NCI-H748 treated with DMSO at 0.1 percent for 48 hours (cell line): ENCODE data around the gene SUCO.
"Not testable (repeated sequence)": the region's sequence is repeated elsewhere in the genome, so short reads cannot be mapped to it uniquely, and the experiment has no call there.

Experiments
- DNase-seq: peaks from one replicate; lab custom pipeline; 2025; lab: John Stamatoyannopoulos, UW

Gene SUCO

GRCh38 chr1:172609528-172609927 is 76.6 kb downstream of the SUCO start:
- DNase-seq = no peak

- no peak for DNase-seq
These were observed 79.5 kb downstream of the SUCO start for GRCh38 chr1:172612478-172612877.

- no peak for DNase-seq
These were observed 80.3 kb downstream of the SUCO start for GRCh38 chr1:172613294-172613693.

GRCh38 chr1:172616195-172616594 is 83.2 kb downstream of the SUCO start:
- DNase-seq = no peak

GRCh38 chr1:172616636-172617035 is 83.7 kb downstream of the SUCO start:
- DNase-seq = no peak

GRCh38 chr1:172620603-172621002 is 87.7 kb downstream of the SUCO start:
- not testable (repeated sequence) for DNase-seq

GRCh38 chr1:172622541-172622940 is 89.6 kb downstream of the SUCO start:
- DNase-seq = no peak

- no peak for DNase-seq
These were observed 90.8 kb downstream of the SUCO start for GRCh38 chr1:172623748-172624147.

- no peak for DNase-seq
These were observed 93.9 kb downstream of the SUCO start for GRCh38 chr1:172626845-172627244.

GRCh38 chr1:172627702-172628101 is 94.8 kb downstream of the SUCO start:
- no peak for DNase-seq

- no peak for DNase-seq
These were observed 95.5 kb downstream of the SUCO start for GRCh38 chr1:172628401-172628800.

- no peak for DNase-seq
These were observed 96.2 kb downstream of the SUCO start for GRCh38 chr1:172629170-172629569.

GRCh38 chr1:172629638-172630037 is 96.7 kb downstream of the SUCO start:
- DNase-seq = no peak

- no peak for DNase-seq
These were observed 97.3 kb downstream of the SUCO start for GRCh38 chr1:172630056-172630818.

- DNase-seq = no peak
These were observed 97.9 kb downstream of the SUCO start for GRCh38 chr1:172630868-172631267.

- no peak for DNase-seq
These were observed 104.6 kb downstream of the SUCO start for GRCh38 chr1:172637522-172637921.

- no peak for DNase-seq
These were observed 105.3 kb downstream of the SUCO start for GRCh38 chr1:172638249-172638648.

- DNase-seq = no peak
These were observed 106.2 kb downstream of the SUCO start for GRCh38 chr1:172638885-172639831.

- no peak for DNase-seq
These were observed 107.2 kb downstream of the SUCO start for GRCh38 chr1:172640111-172640510.

- DNase-seq = no peak
These were observed 108.5 kb downstream of the SUCO start for GRCh38 chr1:172641492-172641891.

GRCh38 chr1:172642970-172643369 is 110.0 kb downstream of the SUCO start:
- no peak for DNase-seq

- DNase-seq = no peak
These were observed 113.7 kb downstream of the SUCO start for GRCh38 chr1:172646653-172647052.

GRCh38 chr1:172647110-172647564 is 114.2 kb downstream of the SUCO start:
- no peak for DNase-seq
